ENCODE results near the gene SNX33.
"Not testable (repeated sequence)": the region's sequence is repeated elsewhere in the genome, so short reads cannot be mapped to it uniquely, and the experiment has no call there.

GRCh38 chr15:75693028-75693427, 45.3 kb downstream of the SNX33 start:
- TF ChIP-seq CTCF (IDR thresholded peaks at IDR 0.05; ENCODE audit: insufficient read depth, low read length, poor library complexity, severe bottlenecking); EZH2phosphoT487 (conservative IDR thresholded peaks at IDR 0.05; ENCODE audit: low read length): not testable (repeated sequence)

Measured in SU-DHL-6 (cell line).